HG02840 (cell line): ENCODE results near the gene TFPI.
"Not testable (repeated sequence)": the region's sequence is repeated elsewhere in the genome, so short reads cannot be mapped to it uniquely, and the experiment has no call there.

Experiments used
- ATAC-seq: cut with Tn5 transposase; IDR thresholded peaks from one replicate; pipeline ENCODE4 v1.9.1; 2021; ENCODE audit warnings: mild to moderate bottlenecking, moderate library complexity, moderate number of reproducible peaks; ENCODE audit not compliant: unreplicated experiment, low FRiP score

The TFPI gene

GRCh38 chr2:187556493-187556892 is 2.3 kb upstream of the TFPI start:
- not testable (repeated sequence) for ATAC-seq

- no peak for ATAC-seq
These were observed 458 bp upstream of the TFPI start for GRCh38 chr2:187554704-187555082.

GRCh38 chr2:187552828-187553681 is 1.2 kb downstream of the TFPI start:
- ATAC-seq, result no peak

GRCh38 chr2:187552381-187552780 is 1.9 kb downstream of the TFPI start:
- no peak for ATAC-seq

DNA sequence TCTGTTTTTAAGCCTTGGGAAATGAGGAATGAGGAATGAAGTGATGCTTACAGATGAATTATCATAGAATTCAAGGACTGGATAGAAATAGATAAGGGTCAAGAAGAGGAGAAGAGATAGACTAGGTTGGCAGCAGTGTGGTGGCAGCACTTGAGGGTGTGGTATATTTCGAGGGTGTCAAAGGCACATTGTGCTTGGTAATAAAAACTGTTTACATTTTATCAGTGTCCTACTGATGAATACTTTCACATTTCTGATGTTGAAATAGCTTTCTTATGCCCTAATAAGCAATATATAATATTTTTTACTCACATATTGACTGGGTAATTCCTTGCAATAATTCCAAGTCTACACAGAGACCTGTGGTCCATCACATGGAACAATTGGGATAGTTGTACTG is 3.4 kb downstream of the TFPI start:
- ATAC-seq, result no peak

- no peak for ATAC-seq
These were observed 4.2 kb downstream of the TFPI start for GRCh38 chr2:187549951-187550555.

DNA sequence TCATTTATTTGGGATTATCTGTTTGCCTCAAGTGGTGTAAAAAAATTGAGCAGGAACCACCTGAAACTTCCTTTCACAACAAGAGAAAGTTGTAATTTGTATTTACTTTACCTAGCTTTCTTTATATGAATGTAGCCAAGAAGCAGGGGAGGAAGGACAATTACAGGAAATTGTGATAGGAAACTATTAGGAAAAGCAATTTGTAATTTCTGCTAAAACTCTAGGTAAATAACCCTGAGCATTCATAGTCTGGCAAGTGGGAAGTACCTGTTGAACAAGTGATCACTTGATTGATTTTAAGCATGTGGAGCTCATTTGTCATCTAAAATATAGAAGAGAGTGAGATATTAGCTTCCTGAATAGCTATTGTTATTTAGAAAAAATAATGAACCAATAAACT is 5.0 kb downstream of the TFPI start:
- ATAC-seq, result no peak

DNA sequence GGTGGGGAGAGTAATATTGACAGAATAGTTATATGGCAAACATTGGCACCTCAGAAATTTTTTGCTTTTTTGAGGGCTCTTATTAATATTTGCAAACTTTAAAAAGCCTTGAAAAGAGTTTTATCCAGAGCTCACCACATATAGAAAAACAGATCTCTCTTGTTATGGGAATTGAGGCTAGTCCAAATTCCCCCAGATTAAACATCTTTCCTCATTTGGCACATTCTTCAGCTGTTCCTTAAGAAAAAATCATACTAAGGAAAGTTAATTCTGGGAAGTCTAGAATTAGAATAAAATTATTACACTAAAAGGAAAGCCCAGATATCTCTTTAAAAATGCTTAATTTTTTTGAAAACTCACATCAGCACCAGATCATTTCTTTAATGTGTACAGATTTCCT is 5.6 kb downstream of the TFPI start:
- no peak for ATAC-seq

GRCh38 chr2:187547353-187547979 is 6.8 kb downstream of the TFPI start:
- ATAC-seq, result no peak

DNA sequence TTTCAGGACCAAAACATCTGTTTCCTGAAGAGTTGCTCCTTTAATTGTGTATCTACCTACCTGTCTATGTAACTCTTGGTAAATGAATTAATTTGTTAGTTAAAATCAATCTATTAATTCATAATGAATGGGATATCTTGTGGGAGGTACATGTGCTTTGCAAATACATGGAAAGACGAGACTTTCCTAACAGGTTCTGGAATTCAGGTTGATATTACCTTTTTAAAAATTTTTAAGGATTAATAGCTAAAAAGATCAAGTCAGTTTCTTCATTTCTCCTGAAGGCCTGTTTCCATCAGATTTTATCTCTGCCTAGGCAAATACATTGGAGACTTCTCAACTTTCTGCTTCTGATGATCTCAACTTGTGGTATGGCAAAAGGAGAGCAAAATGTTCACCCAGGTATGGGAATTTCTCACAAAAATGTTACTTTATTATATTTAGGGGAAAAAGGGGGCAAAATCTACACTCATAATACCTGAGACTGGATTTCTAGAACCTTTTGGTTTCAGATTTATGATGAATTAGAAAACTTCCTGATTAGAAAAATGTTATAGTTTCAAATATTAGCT is 7.4 kb downstream of the TFPI start:
- no peak for ATAC-seq

DNA sequence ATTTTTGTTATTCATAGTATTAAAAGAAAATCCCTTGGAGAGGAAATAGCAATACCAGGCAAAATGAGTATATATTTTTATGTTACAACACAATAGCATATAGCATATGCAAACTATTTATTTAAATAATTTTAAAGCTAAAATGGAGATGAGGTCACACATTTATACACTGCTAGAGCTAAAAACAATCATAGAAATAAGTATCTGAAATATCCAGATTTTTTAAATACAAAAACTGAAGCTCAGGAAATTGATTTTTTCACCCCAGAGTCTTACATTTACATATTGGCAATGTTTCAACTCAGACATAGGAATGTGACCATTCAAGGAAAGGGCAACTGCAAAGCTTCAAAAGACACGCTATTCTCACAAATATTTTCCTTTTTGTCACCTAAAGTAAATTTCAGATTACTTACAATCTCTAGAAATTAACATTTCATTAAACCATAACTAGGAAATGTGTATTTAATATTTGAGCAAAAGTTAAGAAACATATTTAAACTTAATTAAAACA is 8.9 kb downstream of the TFPI start:
- no peak for ATAC-seq

GRCh38 chr2:187544371-187545080 is 9.7 kb downstream of the TFPI start:
- no peak for ATAC-seq

DNA sequence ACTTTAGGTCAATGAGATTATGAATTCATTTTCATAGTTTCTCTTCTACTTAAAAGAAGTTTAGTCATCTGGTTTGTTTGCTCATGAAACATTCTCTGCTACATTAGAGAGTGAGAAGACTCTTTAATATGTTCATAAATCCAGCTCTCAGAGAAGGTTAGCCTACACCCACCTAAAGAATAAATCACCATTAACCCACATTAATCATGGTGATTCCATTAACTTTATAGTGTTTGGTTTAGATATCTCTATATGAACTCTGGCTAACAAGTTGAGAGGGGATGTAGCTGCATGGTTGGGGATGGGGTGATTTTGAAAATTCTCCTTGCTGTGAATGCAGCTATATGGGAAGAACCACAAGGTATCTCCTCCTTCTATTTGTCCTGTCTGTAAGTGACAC is 10.7 kb downstream of the TFPI start:
- no peak for ATAC-seq

GRCh38 chr2:187542123-187542522 is 12.1 kb downstream of the TFPI start:
- ATAC-seq, result no peak

DNA sequence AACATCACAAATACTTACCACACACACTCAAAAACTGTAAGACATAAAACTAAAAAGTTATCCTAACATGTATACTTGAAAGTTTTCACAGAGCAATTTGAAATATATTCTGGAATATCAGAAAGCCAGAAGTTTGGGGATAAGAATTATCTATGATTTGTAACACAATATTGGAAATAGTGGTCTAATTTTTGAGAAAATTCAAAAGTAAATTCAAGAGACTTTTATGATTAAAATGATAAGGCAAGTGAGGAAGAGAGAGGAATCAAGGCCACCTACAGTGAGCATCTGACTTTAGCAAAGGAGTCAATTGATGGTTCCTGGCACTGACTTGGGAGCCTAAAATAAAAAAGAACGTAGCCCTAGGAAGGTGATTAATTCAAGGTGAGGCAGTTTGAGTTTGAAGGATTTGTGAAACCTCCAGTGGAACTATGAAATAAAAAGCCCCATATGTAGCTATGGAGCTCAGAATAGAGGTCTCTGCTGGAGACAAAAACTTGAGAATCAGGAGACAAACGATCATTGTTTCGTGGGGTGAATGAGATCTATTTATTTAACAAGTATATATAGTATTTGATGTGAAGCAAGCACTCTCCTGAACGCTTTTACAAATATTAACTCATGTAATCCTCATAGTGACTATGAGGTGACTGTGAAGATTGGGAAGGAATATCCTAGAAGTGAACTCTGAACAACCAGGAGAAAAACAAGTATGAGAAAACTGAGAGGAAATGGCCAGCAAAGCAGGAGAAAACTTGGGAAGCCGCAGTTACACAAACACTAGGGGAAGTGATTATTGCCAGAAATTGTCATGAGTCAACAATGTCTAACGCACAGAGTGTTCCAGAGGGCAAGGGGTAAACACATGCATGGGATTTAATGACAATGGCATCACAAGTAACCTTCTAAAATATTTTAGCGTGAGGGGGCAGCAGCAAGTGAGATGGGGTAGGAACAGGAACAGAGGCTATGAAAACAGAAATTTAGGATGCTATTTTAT is 12.8 kb downstream of the TFPI start:
- no peak for ATAC-seq

DNA sequence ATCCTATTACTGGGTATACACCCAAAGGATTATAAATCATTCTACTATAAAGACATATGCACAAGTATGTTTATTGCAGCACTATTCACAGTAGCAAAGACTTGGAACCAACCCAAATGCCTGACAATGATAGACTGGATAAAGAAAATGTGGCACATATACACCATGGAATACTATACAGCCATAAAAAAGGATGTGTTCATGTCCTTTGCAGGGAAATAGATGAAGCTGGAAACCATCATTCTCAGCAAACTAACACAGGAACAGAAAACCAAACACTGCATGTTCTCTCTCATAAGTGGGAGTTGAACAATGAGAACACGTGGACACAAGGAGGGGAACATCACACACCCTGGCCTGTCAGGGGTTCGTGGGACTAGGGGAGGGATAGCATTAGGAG is 16.0 kb downstream of the TFPI start:
- not testable (repeated sequence) for ATAC-seq

DNA sequence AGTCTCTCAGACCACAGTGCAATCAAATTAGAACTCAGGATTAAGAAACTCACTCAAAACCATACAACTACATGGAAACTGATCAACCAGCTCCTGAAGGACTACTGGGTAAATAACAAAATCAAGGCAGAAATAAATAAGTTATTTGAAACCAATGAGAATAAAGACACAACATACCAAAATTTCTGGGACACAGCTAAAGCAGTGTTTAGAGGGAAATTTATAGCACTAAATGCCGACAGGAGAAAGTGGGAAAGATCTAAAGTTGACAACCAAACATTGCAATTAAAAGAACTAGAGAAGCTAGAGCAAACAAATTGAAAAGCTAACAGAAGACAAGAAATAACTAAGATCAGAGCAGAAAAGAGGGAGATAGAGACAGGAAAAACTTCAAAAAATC is 18.9 kb downstream of the TFPI start:
- ATAC-seq, result not testable (repeated sequence)

- ATAC-seq, result no peak
These were observed 21.7 kb downstream of the TFPI start for GRCh38 chr2:187532333-187533120.
